ENCODE measurements around the gene RAD51B.
A peak's percentile ranks its signal among the peaks of the same experiment; 100 is the strongest.

The RAD51B gene

GRCh38 chr14:68399971-68400370 lies 580.4 kb downstream of the RAD51B start:
- no peak for DNase-seq

- no peak for DNase-seq
Observed at GRCh38 chr14:68401317-68401716, 581.7 kb downstream of the RAD51B start.

GRCh38 chr14:68401855-68402254 lies 582.3 kb downstream of the RAD51B start:
- DNase-seq = peak; percentile 9

- DNase-seq = no peak
Observed at GRCh38 chr14:68402525-68403101, 583.0 kb downstream of the RAD51B start.

GRCh38 chr14:68403191-68404145 lies 583.9 kb downstream of the RAD51B start:
- DNase-seq = no peak

GRCh38 chr14:68404146-68404527 lies 584.6 kb downstream of the RAD51B start:
- no peak for DNase-seq

- no peak for DNase-seq
Observed at GRCh38 chr14:68404652-68405183, 585.1 kb downstream of the RAD51B start.

GRCh38 chr14:68405961-68406360 lies 586.4 kb downstream of the RAD51B start:
- DNase-seq = no peak

GRCh38 chr14:68407285-68407684 lies 587.7 kb downstream of the RAD51B start:
- DNase-seq = no peak

- DNase-seq = no peak
Observed at GRCh38 chr14:68407825-68408224, 588.2 kb downstream of the RAD51B start.

GRCh38 chr14:68408680-68409079 lies 589.1 kb downstream of the RAD51B start:
- DNase-seq = no peak

- no peak for DNase-seq
Observed at GRCh38 chr14:68409387-68409786, 589.8 kb downstream of the RAD51B start.

GRCh38 chr14:68412505-68413465 lies 593.2 kb downstream of the RAD51B start:
- DNase-seq = no peak

- DNase-seq = no peak
Observed at GRCh38 chr14:68413509-68413908, 593.9 kb downstream of the RAD51B start.

GRCh38 chr14:68414121-68414520 lies 594.5 kb downstream of the RAD51B start:
- DNase-seq = no peak

GRCh38 chr14:68416171-68416570 lies 596.6 kb downstream of the RAD51B start:
- no peak for DNase-seq

GRCh38 chr14:68417009-68417650 lies 597.6 kb downstream of the RAD51B start:
- DNase-seq = no peak

- DNase-seq = no peak
Observed at GRCh38 chr14:68418174-68419118, 598.9 kb downstream of the RAD51B start.

GRCh38 chr14:68420350-68420749 lies 600.8 kb downstream of the RAD51B start:
- no peak for DNase-seq

GRCh38 chr14:68421116-68421515 lies 601.5 kb downstream of the RAD51B start:
- DNase-seq = no peak

GRCh38 chr14:68423686-68424085 lies 604.1 kb downstream of the RAD51B start:
- no peak for DNase-seq
